ENCODE data around the gene MR1.

DNA sequence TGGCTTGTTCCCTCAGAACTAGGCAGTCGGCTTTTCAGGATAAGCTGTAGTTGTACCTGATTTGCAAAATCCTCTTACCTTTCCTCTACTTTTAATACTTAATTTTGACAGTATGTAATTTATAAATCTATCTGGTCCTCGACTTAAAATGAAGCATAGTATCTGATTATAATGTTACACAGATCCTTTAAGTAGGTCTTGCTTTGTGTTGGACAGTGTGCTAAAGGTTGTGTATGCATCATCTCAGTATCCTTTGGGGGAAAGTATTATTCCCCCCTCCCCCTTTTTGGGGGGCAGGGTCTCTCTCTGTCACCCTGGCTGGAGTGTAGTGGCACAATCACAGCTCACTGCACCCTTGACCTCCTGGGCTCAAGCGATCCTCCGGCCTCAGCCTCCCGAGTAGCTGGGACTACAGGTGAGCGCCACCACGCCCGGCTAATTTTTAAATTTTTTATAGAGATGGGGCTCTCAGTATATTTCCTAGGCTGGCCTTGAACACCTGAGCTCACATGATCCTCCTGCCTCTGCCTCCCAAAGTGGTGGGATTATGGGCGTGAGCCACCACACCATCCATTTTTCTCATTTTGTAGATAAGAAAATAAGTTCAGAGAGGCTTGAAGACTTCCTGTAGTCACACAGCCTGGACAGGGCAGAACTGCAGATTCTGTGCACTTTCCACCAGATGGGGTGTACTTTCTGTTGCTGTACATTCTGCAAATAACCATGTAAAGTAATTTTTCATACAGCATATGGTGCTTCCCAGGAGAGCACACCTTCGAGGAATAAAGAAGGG, 10.3 kb upstream of the MR1 start:
- TF ChIP-seq, protein P1, sequence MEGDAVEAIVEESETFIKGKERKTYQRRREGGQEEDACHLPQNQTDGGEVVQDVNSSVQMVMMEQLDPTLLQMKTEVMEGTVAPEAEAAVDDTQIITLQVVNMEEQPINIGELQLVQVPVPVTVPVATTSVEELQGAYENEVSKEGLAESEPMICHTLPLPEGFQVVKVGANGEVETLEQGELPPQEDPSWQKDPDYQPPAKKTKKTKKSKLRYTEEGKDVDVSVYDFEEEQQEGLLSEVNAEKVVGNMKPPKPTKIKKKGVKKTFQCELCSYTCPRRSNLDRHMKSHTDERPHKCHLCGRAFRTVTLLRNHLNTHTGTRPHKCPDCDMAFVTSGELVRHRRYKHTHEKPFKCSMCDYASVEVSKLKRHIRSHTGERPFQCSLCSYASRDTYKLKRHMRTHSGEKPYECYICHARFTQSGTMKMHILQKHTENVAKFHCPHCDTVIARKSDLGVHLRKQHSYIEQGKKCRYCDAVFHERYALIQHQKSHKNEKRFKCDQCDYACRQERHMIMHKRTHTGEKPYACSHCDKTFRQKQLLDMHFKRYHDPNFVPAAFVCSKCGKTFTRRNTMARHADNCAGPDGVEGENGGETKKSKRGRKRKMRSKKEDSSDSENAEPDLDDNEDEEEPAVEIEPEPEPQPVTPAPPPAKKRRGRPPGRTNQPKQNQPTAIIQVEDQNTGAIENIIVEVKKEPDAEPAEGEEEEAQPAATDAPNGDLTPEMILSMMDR (IDR thresholded peaks at IDR 0.05) = no peak
- TF ChIP-seq POLR2A (IDR thresholded peaks at IDR 0.05) = no peak
